ENCODE data around the gene SMARCAL1. TPM values are rescaled to one million over a fixed set of nuclear protein-coding genes. Genes with fewer than 3 reads are reported as not detected.

The SMARCAL1 gene
- total RNA-seq, 1 donor from 2014 or later = 5.3 TPM

DNA sequence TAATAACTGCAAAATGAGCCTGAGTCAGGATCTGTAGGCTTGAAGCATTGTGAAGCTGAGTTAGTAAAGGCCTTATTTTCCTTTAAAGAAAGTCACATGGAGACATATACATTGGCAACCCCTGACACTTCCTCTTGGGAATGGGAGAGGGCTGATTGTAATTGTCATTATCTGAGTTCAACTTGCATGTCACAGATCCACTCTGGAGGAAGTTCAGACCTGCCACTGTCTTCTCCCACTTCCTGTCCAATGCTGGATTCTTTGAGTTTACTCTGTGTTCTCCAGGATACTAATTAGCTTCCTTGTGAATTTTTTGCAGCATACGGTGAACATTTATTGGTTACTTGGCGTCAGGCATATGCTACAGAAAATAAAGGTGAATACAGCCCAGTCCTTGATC is 34.1 kb downstream of the SMARCAL1 start:
- Histone ChIP-seq H3K36me3 (peaks cover 50 to 73% of the 10 kb centered on the region in 2 donors), H3K27me3 (no peaks in the 10 kb centered on the region), H3K4me3 (no peak overlapping the region), H3K4me1 (no peaks in the 10 kb centered on the region), H3K27ac (no peak overlapping the region), H3K9me3 (no peaks in the 10 kb centered on the region)
- TF ChIP-seq CTCF (IDR thresholded peaks at IDR 0.05) = no peak
- no peak for DNase-seq (ENCODE audit: low spot score in 2 of 2)
- intact Hi-C loops (cut with DNase I) = no loop called here

GRCh38 chr2:216447293-216447692 is 35.0 kb downstream of the SMARCAL1 start:
- DNase-seq (ENCODE audit: low spot score in 2 of 2) = no peak
- no peaks in the 10 kb centered on the region for H3K9me3 ChIP-seq
- H3K4me1 ChIP-seq = no peaks in the 10 kb centered on the region
- H3K4me3 ChIP-seq = no peak overlapping the region
- no peak for TF ChIP-seq CTCF (IDR thresholded peaks at IDR 0.05)
- no peaks in the 10 kb centered on the region for H3K27me3 ChIP-seq
- intact Hi-C loops (cut with DNase I) = no loop called here
- H3K36me3 ChIP-seq = peaks cover 51 to 76% of the 10 kb centered on the region in 2 donors
- no peak overlapping the region for H3K27ac ChIP-seq

GRCh38 chr2:216448829-216449228 is 36.5 kb downstream of the SMARCAL1 start:
- peaks cover 61 to 92% of the 10 kb centered on the region in 2 donors for H3K36me3 ChIP-seq
- no peak overlapping the region for H3K27ac ChIP-seq
- H3K4me3 ChIP-seq = no peak overlapping the region
- no peaks in the 10 kb centered on the region for H3K9me3 ChIP-seq
- no peaks in the 10 kb centered on the region for H3K27me3 ChIP-seq
- no peaks in the 10 kb centered on the region for H3K4me1 ChIP-seq
- no peak for TF ChIP-seq CTCF (IDR thresholded peaks at IDR 0.05)
- DNase-seq (ENCODE audit: low spot score in 2 of 2) = no peak
- intact Hi-C loops (cut with DNase I) = no loop called here

GRCh38 chr2:216450346-216450745 is 38.1 kb downstream of the SMARCAL1 start:
- H3K4me3 ChIP-seq = no peak overlapping the region
- peaks cover 68 to 99% of the 10 kb centered on the region in 2 donors for H3K36me3 ChIP-seq
- H3K27me3 ChIP-seq = no peaks in the 10 kb centered on the region
- no peaks in the 10 kb centered on the region for H3K4me1 ChIP-seq
- DNase-seq (ENCODE audit: low spot score in 2 of 2) = no peak
- no peak for TF ChIP-seq CTCF (IDR thresholded peaks at IDR 0.05)
- intact Hi-C loops (cut with DNase I) = no loop called here
- H3K9me3 ChIP-seq = no peaks in the 10 kb centered on the region
- no peak overlapping the region for H3K27ac ChIP-seq

- no peak for TF ChIP-seq CTCF (IDR thresholded peaks at IDR 0.05)
- Histone ChIP-seq H3K27me3 (no peaks in the 10 kb centered on the region), H3K9me3 (no peaks in the 10 kb centered on the region), H3K27ac (no peak overlapping the region), H3K36me3 (peaks cover 70 to 98% of the 10 kb centered on the region in 2 donors), H3K4me1 (no peaks in the 10 kb centered on the region), H3K4me3 (no peak overlapping the region)
- no peak for DNase-seq (ENCODE audit: low spot score in 2 of 2)
- intact Hi-C loops (cut with DNase I) = no loop called here
Measured at GRCh38 chr2:216450784-216451183, 38.5 kb downstream of the SMARCAL1 start.
